Neural cell (in vitro differentiated cells): ENCODE results near the gene SPSB4.

Experiments
- EZH2 ChIP-seq: fragments of 200-600, 300-800 bp; shearing (Covaris generic), sonication (generic); IDR thresholded peaks from 2 replicates; pipeline ENCODE4 v1.6.1; 2014; ENCODE audit warnings: antibody characterized with exemption, low read length, borderline replicate concordance, mild to moderate bottlenecking; ENCODE audit not compliant: insufficient read depth, poor library complexity, severe bottlenecking
- REST ChIP-seq: IDR thresholded peaks from 2 replicates; pipeline ENCODE4 v1.6.1; 2012; ENCODE audit warnings: borderline replicate concordance

DNA sequence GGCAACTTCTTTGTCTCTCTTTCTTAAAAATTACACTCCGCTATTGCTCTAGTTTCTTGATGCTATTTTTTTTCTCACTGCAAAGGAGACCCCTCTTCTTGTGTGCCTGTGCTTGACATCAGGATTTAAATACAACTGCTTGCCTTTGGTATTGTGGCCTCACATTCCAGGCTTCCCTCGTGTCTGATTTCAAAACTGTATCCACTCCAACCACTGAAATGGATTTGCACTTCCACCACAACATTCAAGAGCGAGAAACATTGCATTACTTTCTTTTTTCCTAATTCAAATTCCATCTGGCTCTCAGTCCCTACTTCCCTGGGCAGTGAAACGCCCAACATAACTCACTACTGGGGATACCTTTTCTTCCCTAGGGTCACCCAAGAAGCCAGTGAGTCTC lies 130.0 kb downstream of the SPSB4 start:
- TF ChIP-seq EZH2 (no peak), REST (no peak)
